NCI-H2107 (cell line): ENCODE data around the gene DCAF15.
A peak's percentile ranks its signal among the peaks of the same experiment; 100 is the strongest.

ENCODE experiments used
- DNase-seq: peaks from one replicate; lab custom pipeline; 2025; lab: John Stamatoyannopoulos, UW

Gene DCAF15

DNA sequence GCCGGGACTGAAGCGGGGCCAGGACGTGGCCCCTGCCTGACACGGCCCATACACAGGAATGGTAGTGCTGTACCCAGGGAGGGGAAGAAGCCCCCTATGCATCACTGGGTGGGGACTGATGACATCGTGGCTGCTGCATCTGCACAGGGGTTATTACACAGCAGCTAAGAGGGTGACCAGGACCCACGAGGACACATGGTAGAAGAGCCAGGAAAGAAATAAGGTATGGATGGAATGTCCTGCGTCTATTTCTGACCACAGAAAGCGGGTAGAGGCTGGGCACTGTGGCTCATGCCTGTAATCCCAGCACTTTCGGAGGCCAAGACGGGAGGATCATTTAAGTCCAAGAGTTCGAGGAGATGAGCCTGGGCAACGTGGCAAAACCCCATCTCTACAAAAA is 24.1 kb downstream of the DCAF15 start:
- DNase-seq = no peak

- no peak for DNase-seq
These were observed 25.5 kb downstream of the DCAF15 start for GRCh38 chr19:13977803-13978202.

- DNase-seq = no peak
These were observed 26.3 kb downstream of the DCAF15 start for GRCh38 chr19:13978351-13979243.

- DNase-seq = no peak
These were observed 26.9 kb downstream of the DCAF15 start for GRCh38 chr19:13979244-13979615.

DNA sequence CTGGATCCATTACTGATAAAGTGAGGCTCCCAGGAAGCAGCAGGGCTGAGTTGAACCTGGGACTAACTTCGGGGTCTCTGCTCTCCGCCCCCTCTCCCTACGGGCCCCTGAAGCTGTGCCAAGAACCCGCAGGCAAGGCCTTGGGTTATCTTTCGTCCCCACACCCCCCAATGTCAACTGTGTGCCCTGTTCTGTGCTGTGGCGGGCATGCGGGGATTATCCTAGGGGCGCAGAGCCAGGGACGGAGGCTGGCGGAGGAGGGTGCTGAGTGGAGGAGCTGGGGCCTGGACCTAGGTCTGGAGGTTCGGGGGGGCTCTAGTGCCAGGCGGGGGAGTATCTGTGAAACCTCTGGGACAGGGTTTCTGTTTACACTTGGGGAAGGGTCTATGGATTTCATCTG is 27.4 kb downstream of the DCAF15 start:
- no peak for DNase-seq

DNA sequence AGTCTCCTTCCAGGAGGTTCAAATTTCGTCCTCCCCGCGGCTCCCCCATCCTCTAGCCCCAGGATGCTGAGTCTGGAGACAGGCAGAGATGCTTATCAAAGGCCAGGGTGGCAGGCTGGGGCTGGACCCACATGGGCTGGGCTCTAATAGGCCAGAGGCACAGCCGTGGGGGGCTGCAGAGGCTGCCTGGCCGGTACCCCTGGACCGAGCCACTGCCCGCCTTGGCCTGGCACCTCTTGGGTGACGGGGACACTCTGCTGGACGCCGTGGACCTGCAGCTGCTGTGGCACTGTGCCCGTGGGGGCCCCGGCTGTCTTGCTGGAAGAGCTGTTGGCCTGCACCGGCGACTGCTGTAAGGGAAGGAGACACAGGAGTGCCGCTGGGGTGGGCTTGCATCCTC is 28.0 kb downstream of the DCAF15 start:
- DNase-seq = no peak

DNA sequence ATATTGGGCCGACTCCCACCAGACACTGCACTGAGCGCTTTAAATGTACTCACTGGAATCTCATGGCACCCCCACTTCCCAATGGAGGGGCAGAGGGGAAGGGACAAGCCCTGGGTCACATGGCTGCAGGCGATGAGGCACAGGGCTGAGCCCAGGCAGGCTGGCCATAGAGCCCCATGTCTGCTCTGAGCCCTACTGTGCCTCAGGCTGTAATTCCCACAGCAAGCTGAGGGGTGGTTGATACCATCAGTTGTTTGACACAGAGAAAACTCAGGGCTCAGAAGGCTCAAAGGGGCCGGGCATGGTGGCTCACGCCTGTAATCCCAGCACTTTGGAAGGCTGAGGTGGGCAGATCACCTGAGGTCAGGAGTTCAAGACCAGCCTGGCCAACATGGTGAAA is 28.7 kb downstream of the DCAF15 start:
- DNase-seq = no peak

- DNase-seq = no peak
These were observed 29.2 kb downstream of the DCAF15 start for GRCh38 chr19:13981467-13981866.

DNA sequence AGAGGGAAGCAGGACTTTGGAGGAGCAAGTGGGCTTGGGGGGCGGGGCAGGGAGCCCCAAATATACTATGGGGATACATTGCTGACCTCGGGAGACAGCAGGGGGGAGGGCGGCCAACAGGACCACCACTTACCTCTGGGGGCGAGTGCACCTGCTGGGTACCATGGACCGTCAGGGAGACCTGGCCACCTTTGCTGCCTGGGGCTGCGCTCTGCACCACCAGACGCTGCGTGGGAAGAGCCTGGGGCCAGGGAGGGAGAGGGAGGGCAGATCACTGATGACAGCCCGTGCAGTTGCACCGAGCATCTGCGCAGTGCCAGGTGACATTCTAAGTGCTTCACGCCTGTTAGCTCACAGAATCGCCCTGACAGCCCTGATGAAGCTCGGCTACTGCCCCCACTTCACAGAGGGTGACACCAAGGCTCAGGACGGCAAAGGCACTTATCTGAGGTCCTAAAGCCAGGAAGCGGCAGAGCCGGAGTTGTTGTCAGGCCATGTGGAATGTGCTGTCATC is 29.7 kb downstream of the DCAF15 start:
- DNase-seq = no peak

GRCh38 chr19:13982773-13983172 is 30.5 kb downstream of the DCAF15 start:
- DNase-seq = no peak

DNA sequence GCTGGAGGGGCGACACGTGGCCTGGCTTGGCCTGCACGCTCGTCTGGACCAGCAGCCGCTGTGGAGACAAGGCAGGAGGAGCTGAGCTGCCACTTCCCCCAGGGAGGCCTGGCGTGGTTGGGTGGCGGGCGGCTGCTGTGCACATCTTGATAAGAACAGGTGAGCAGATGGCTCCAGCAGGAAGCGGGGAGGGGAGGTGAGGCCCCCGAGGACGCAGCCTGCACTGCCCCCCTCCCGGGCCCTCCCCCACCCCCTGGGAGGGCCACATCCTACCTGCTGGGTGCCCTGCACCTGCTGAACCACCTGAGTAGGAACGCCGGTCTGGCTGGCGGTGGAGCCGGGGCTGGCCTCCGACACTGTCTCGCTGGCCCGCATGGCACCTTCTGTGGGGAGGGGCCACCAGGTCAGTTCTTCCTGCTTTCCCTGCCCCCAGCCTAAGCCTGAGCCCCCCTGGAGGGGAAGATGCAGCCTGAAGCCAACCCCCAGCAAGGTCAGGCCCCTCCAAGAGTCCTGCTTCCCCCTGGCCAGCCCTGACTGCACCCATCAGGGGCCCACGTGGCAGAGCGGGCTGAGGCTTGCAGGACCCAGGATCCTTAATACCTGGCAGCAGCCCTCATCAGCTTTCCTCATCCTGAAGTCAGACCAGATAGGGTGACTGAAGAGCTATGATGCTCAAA is 31.0 kb downstream of the DCAF15 start:
- no peak for DNase-seq

GRCh38 chr19:13984186-13984585 is 31.9 kb downstream of the DCAF15 start:
- no peak for DNase-seq

DNA sequence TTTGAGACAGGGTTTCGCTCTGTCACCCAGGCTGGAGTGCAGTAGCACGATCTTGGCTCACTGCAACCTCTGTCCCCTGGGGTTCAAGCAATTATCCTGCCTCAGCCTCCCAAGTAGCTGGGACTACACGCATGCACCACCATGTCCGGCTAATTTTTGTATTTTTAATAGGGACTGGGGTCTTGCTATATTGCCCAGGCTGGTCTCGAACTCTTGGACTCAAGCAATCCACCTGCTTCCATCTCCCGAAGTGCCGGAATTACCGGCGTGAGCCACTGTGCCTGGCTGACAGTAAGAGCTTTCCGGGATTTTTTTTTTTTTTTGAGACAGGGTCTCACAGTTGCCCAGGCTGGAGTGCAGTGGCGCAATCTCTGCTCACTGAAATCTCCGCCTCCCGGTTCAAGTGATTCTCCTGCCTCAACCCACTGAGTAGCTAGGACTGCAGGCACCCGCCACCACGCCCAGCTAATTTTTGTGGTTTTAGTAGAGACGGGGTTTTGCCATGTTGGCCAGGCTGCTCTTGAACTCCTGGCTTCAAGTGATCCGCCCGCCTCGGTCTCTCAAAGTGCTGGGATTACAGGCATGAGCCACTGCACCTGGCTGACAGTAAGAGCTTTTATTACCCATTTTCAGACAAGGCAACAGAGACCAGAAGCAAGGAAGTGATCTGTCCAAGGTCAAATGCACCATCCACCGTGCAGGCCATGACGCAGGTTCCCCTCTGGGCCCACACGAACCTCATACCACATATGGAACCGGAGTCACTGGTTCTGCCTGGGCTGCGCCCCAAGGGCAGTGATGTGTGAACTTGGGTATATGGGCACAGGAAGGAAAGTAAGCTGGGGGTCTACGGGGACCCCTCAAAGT is 32.8 kb downstream of the DCAF15 start:
- DNase-seq = no peak

DNA sequence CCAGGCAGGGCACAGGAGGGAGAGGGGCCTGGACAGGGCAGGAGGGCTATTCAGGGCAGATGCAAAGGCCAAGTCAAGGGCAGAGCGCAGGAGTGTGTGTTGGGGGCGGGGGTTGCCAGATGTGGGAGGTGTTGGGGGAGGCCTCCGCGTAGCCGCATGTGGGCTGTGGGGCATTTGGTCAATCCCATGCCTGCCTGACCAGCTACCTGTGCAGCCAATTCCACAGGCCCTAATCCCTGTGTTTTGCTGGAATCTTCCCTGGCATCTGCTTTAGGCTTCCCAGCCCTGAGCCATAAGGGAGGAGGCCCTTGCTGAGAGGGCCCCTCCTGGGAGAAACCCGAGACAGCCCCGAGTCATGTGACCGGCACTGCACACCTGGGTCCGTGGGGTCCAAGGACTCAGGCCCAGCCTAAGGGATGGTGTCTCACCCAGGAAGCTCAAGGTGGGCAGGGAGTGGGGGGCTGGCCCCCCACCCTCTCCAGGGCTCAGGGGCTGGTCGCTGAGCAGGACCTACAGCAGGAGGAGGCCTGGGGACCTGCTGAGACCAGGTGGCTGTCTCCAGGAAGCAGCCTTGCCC is 33.5 kb downstream of the DCAF15 start:
- peak; percentile 44 for DNase-seq

DNA sequence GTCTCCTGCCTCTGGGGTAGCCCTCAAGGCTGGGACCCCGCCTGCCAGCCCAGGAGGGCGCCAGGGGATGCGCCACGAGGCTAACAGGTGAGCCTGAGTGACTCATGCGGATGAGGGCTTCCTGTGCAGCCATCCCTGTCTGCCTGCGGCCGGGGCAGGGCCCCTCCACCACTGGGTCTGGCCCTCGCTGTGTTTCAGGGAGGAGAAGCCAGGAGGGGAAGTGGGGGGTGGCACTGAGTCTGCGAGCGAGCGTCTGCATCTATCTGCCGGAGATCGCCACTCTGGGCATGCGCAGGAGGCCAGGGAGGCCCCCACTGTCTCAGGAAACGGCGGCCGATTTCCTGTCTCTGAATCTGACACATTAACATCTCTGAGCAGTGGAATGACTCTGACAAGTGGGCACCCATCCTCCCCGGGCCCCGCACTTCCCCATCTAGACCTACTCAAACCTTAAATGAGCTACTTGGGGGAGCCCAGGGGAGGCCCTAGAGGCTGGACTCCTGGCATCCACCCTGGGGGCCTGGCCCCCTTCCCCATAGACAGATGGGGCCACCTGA is 34.1 kb downstream of the DCAF15 start:
- peak; percentile 69 for DNase-seq

DNA sequence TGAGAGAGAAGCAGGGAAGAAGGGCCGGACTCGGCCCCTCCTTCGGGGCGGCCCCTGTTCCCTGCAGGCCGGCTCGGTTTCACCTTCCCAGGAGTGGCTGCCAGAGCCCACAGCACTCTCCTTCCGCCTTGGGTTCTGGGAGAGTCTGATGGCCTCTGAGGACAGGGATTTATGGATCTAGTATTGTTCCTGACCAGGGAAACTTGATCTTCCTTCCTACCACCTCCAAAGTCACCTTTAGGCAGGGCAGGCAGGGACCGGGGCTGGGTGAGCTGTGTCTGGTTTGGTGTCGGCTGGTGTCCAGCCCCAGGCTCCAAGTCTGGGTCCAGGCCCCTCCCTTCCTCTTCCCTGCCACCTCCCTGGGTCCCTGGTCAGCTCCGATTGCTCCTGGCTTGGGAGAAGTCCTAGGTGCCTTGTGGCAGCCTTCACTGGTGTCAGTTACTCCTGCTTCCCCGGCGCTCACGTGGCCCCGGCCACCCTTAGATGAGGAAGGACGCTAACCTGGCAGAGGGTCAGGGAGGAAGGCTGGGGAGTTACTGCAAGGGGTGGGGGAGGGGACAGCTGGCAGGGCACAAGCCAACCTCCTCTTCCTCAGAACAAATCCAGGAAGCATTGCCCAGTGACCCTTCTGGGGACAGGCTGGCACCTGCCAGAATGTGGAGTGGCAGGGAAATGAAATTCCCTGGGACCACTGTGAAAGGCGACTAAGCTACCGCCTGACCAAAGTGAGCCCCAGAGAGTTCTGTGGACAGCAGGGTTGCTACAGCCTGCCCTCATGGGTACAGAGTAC is 35.0 kb downstream of the DCAF15 start:
- DNase-seq = no peak

DNA sequence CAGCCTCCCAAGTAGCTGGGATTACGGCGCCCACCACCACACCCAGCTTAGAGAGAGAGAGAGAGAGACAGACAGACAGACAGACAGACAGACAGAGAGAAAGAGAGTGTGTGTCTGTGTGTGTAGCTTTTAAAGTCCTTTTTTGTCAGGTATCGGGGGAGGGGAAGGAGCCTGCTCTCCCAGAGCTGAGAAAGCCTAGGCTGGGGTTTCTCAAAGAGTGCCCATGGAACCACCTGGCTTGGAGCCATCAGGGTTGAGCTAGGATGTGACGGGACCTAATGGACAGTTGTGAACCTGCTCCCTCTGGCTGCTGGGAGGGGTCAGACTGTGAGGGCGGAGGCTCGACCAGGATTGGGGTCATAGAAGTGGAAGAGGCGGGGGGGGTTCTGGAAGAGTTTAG is 37.2 kb downstream of the DCAF15 start:
- no peak for DNase-seq

GRCh38 chr19:13990085-13990484 is 37.8 kb downstream of the DCAF15 start:
- no peak for DNase-seq

GRCh38 chr19:13992025-13992424 is 39.7 kb downstream of the DCAF15 start:
- DNase-seq = no peak

- no peak for DNase-seq
These were observed 41.4 kb downstream of the DCAF15 start for GRCh38 chr19:13993590-13994300.
